WERI-Rb-1 (cell line): ENCODE results near the gene ABHD16B.
"Not testable (repeated sequence)": the region's sequence is repeated elsewhere in the genome, so short reads cannot be mapped to it uniquely, and the experiment has no call there.

Experiments used
- DNase-seq: peaks from one replicate; pipeline ENCODE4 v3.0.0-alpha.2; 2020
- H3K27ac ChIP-seq: fragments of 250-450 bp; sonication (Bioruptor Pico); 2 replicates; pipeline ENCODE4 v1.5.1; 2020; ENCODE audit warnings: mild to moderate bottlenecking, moderate library complexity
- H3K27me3 ChIP-seq: fragments of 250-450 bp; sonication (Bioruptor Pico); 2 replicates; pipeline ENCODE4 v1.5.1; 2021; ENCODE audit warnings: mild to moderate bottlenecking, low read depth, moderate library complexity; ENCODE audit not compliant: insufficient read depth, severe bottlenecking
- H3K36me3 ChIP-seq: fragments of 250-450 bp; sonication (Bioruptor Pico); 2 replicates; pipeline ENCODE4 v1.5.1; 2020; ENCODE audit warnings: mild to moderate bottlenecking, moderate library complexity
- H3K4me3 ChIP-seq: 2 replicates; pipeline ENCODE4 v1.5.1; 2011; ENCODE audit warnings: low read depth, mild to moderate bottlenecking, control low read depth, low read length
- H3K9me3 ChIP-seq: fragments of 250-450 bp; sonication (Bioruptor Pico); 2 replicates; pipeline ENCODE4 v1.5.1; 2021; ENCODE audit warnings: mild to moderate bottlenecking, moderate library complexity; ENCODE audit not compliant: severe bottlenecking
- CTCF ChIP-seq: IDR thresholded peaks from 2 replicates; pipeline ENCODE4 v1.5.1; 2011; ENCODE audit warnings: low read depth, mild to moderate bottlenecking, control low read depth, inconsistent platforms, low read length

ABHD16B gene

GRCh38 chr20:63876489-63877036 lies 15.3 kb downstream of the ABHD16B start:
- no peaks in the 10 kb centered on the region; the same call in 1 of the 2 replicates for H3K36me3 ChIP-seq
- no peaks in the 10 kb centered on the region for H3K9me3 ChIP-seq
- no peak overlapping the region for H3K4me3 ChIP-seq
- no peaks in the 10 kb centered on the region for H3K27me3 ChIP-seq
- no peak overlapping the region for H3K27ac ChIP-seq
- no peak for TF ChIP-seq CTCF
- no peak for DNase-seq

GRCh38 chr20:63877755-63878470 lies 16.6 kb downstream of the ABHD16B start:
- Histone ChIP-seq H3K36me3 (no peaks in the 10 kb centered on the region; the same call in 1 of the 2 replicates), H3K27ac (no peak overlapping the region)

GRCh38 chr20:63878899-63879663 lies 17.8 kb downstream of the ABHD16B start:
- Histone ChIP-seq H3K36me3 (no peaks in the 10 kb centered on the region; the same call in 1 of the 2 replicates), H3K9me3 (no peaks in the 10 kb centered on the region), H3K27ac (no peak overlapping the region), H3K4me3 (no peak overlapping the region), H3K27me3 (no peaks in the 10 kb centered on the region)
- no peak for TF ChIP-seq CTCF
- DNase-seq, result no peak

More at GRCh38 chr20:63877755-63878470, 16.6 kb downstream of the ABHD16B start:
- Histone ChIP-seq H3K27me3 (no peaks in the 10 kb centered on the region), H3K4me3 (no peak overlapping the region), H3K9me3 (no peaks in the 10 kb centered on the region)
- no peak for DNase-seq
- TF ChIP-seq CTCF, result no peak

- H3K36me3 ChIP-seq, result not testable (repeated sequence)
These were observed 19.6 kb downstream of the ABHD16B start for GRCh38 chr20:63880901-63881300.

GRCh38 chr20:63881451-63882226 lies 20.3 kb downstream of the ABHD16B start:
- no peaks in the 10 kb centered on the region for H3K9me3 ChIP-seq
- TF ChIP-seq CTCF, result no peak
- no peak overlapping the region for H3K27ac ChIP-seq
- no peak for DNase-seq
- no peak overlapping the region for H3K4me3 ChIP-seq
- H3K36me3 ChIP-seq, result no peaks in the 10 kb centered on the region
- no peaks in the 10 kb centered on the region for H3K27me3 ChIP-seq

More at GRCh38 chr20:63880901-63881300, 19.6 kb downstream of the ABHD16B start:
- not testable (repeated sequence) for H3K27me3 ChIP-seq, H3K27ac ChIP-seq, DNase-seq, H3K9me3 ChIP-seq, H3K4me3 ChIP-seq
